Measurements from ENCODE around the gene APOBEC3F. TPM values are rescaled to one million over a fixed set of nuclear protein-coding genes. Genes with fewer than 3 reads are reported as not detected.
"Not testable (repeated sequence)": the region's sequence is repeated elsewhere in the genome, so short reads cannot be mapped to it uniquely, and the experiment has no call there.

Gene APOBEC3F
- total and polyA plus RNA-seq, 5 donors, result 5.1 to 14.9 (median 11.7) TPM

DNA sequence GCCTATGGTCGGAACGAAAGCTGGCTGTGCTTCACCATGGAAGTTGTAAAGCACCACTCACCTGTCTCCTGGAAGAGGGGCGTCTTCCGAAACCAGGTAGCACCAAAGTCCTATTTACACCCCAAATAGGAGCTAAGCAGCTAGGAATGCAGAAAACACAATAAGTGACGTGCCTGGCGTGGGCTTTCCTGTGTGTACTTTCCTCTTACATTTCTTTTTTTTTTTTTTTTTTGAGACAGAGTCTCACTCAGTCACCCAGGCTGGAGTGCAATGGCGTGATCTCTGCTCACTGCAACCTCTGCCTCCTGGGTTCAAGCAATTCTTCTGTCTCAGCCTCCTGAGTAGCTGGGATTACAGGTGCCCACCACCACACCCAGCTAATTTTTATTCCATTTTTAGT is 8.8 kb downstream of the APOBEC3F start:
- 91% methylated on average over 7 of the region's 7 CpGs for WGBS
- H3K27me3 ChIP-seq (ENCODE audit: control insufficient read depth, insufficient read depth); ATAC-seq; H3K4me1 ChIP-seq (ENCODE audit: control insufficient read depth, insufficient read depth, low read length); H3K4me3 ChIP-seq (ENCODE audit: low read length); H3K9me3 ChIP-seq (ENCODE audit: control insufficient read depth, low read length); DNase-seq; H3K27ac ChIP-seq (ENCODE audit: low read length); intact Hi-C loops (cut with DNase I): not testable (repeated sequence)

- H3K9me3 ChIP-seq (ENCODE audit: control insufficient read depth, low read length); H3K4me3 ChIP-seq (ENCODE audit: low read length); H3K27me3 ChIP-seq (ENCODE audit: control insufficient read depth, insufficient read depth); H3K27ac ChIP-seq (ENCODE audit: low read length); H3K4me1 ChIP-seq (ENCODE audit: control insufficient read depth, insufficient read depth, low read length); DNase-seq; ATAC-seq; intact Hi-C loops (cut with DNase I): not testable (repeated sequence)
- WGBS, result 78% methylated on average over 16 of the region's 18 CpGs
Observed at GRCh38 chr22:39051844-39052495, 11.3 kb downstream of the APOBEC3F start.

DNA sequence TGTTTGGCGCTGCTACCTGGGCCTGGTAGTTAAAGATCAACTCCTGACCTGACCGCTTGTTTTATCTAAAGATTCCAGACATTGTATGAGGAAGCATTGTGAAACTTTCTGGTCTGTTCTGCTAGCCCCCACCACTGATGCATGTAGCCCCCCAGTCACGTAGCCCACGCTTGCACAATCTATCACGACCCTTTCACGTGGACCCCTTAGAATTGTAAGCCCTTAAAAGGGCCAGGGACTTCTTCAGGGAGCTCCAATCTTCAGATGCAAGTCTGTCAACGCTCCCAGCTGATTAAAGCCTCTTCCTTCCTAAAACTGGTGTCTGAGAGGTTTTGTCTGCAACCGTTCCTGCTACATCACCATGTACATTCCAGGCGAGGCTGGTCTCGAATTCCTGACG is 15.0 kb downstream of the APOBEC3F start:
- Histone ChIP-seq H3K27ac (ENCODE audit: low read length) (no peak overlapping the region), H3K4me1 (ENCODE audit: control insufficient read depth, insufficient read depth, low read length) (no peaks in the 10 kb centered on the region), H3K9me3 (ENCODE audit: control insufficient read depth, low read length) (no peaks in the 10 kb centered on the region), H3K27me3 (ENCODE audit: control insufficient read depth, insufficient read depth) (no peaks in the 10 kb centered on the region), H3K4me3 (ENCODE audit: low read length) (no peak overlapping the region)
- intact Hi-C loops (cut with DNase I), result no loop called here
- DNase-seq (no peak), ATAC-seq (no peak)
- WGBS, result 89% methylated on average over 11 of the region's 11 CpGs

GRCh38 chr22:39061290-39061689 is 20.6 kb downstream of the APOBEC3F start:
- H3K4me3 ChIP-seq (ENCODE audit: low read length); intact Hi-C loops (cut with DNase I); H3K27me3 ChIP-seq (ENCODE audit: control insufficient read depth, insufficient read depth); H3K27ac ChIP-seq (ENCODE audit: low read length); ATAC-seq; H3K9me3 ChIP-seq (ENCODE audit: control insufficient read depth, low read length); H3K4me1 ChIP-seq (ENCODE audit: control insufficient read depth, insufficient read depth, low read length); DNase-seq: not testable (repeated sequence)
- 59% methylated on average over 6 of the region's 6 CpGs for WGBS

DNA sequence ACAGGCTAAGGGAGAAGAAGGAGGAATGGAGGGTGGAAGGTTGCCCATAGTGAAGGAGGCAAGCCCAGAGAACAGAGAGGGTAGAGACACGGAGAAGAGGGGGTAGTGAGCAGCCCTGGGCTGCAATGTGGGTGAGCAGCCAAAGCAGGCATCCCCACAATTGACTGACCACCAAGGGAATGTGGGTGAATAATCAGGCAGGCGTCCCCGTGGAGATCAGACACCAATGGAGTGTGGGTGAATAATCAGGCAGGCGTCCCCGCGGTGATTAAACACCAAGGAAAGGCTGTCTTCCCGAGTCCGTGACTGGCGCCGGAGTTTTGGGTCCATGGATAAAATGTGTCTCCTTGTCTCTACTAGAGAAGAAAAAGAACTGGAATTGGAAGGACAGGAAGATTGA is 21.3 kb downstream of the APOBEC3F start:
- ATAC-seq; intact Hi-C loops (cut with DNase I); H3K27ac ChIP-seq (ENCODE audit: low read length); H3K9me3 ChIP-seq (ENCODE audit: control insufficient read depth, low read length); DNase-seq; H3K4me3 ChIP-seq (ENCODE audit: low read length); H3K27me3 ChIP-seq (ENCODE audit: control insufficient read depth, insufficient read depth); H3K4me1 ChIP-seq (ENCODE audit: control insufficient read depth, insufficient read depth, low read length): not testable (repeated sequence)
- 78% methylated on average over 10 of the region's 10 CpGs for WGBS

DNA sequence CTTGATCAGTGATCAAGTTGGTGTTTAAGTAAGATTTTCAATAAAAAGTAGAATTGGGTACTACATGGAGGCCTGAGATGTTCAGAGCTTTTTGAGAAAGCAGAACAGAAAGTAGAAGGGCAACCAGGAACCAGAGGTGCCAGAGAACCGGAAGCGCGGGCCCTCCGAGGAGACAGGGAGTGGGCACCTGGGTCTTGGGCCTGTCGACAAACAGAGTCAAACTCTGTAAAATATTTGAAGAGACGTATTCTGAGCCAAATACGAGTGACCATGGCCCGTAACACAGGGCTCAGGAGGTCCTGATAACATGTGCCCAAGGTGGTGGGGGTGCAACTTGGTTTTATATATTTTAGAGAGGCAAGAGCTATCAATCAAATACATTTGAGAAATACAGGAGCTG is 23.2 kb downstream of the APOBEC3F start:
- WGBS, result 84% methylated on average over 8 of the region's 8 CpGs
- H3K27me3 ChIP-seq (ENCODE audit: control insufficient read depth, insufficient read depth); H3K27ac ChIP-seq (ENCODE audit: low read length); H3K4me3 ChIP-seq (ENCODE audit: low read length); intact Hi-C loops (cut with DNase I); DNase-seq; H3K4me1 ChIP-seq (ENCODE audit: control insufficient read depth, insufficient read depth, low read length); ATAC-seq; H3K9me3 ChIP-seq (ENCODE audit: control insufficient read depth, low read length): not testable (repeated sequence)

- ATAC-seq; H3K27me3 ChIP-seq (ENCODE audit: control insufficient read depth, insufficient read depth); H3K9me3 ChIP-seq (ENCODE audit: control insufficient read depth, low read length); H3K27ac ChIP-seq (ENCODE audit: low read length); DNase-seq; H3K4me3 ChIP-seq (ENCODE audit: low read length); H3K4me1 ChIP-seq (ENCODE audit: control insufficient read depth, insufficient read depth, low read length); intact Hi-C loops (cut with DNase I): not testable (repeated sequence)
- 88% methylated on average over 9 of the region's 9 CpGs for WGBS
Observed at GRCh38 chr22:39066442-39067276, 26.0 kb downstream of the APOBEC3F start.

DNA sequence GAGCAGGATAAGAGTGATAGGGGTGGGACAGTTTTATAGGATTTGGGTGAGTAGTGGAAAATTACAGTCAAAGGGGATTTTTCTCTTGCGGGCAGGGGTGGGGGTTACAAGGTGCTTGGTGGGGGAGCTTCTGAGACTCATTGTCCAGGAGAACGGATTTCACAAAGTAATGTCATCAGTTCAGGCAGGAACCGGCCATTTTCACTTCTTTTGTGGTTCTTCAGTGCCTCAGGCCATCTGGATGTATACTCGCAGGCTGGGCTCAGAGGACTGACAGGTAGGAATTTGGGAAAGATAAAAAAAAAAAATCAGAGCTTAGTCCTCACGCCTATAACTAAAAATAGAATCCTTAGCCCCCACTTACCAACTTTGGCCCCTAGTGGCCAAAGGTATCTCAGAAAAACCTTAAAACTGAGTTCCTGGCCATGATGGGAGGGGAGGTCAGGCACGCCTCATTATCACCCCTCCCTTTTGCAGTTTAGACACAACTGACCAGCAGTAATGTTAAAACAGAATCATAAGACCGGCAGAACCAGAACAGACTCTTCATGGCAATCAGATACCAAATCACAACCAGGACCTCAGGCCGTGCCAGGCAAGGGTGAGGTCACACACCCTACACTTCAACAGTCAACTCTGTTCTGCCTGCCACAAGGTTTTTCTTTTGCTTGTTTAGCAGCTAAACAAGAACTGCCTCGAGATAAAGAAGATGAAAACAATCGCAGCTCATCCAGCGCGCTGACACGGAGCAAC is 27.5 kb downstream of the APOBEC3F start:
- no peak overlapping the region for H3K27ac ChIP-seq (ENCODE audit: low read length)
- no peaks in the 10 kb centered on the region for H3K27me3 ChIP-seq (ENCODE audit: control insufficient read depth, insufficient read depth)
- no peak for ATAC-seq
- 48% methylated on average over 13 of the region's 13 CpGs for WGBS
- no peaks in the 10 kb centered on the region for H3K4me1 ChIP-seq (ENCODE audit: control insufficient read depth, insufficient read depth, low read length)
- intact Hi-C loops (cut with DNase I), result no loop called here
- no peaks in the 10 kb centered on the region for H3K9me3 ChIP-seq (ENCODE audit: control insufficient read depth, low read length)
- no peak overlapping the region for H3K4me3 ChIP-seq (ENCODE audit: low read length)
- no peak for DNase-seq

DNA sequence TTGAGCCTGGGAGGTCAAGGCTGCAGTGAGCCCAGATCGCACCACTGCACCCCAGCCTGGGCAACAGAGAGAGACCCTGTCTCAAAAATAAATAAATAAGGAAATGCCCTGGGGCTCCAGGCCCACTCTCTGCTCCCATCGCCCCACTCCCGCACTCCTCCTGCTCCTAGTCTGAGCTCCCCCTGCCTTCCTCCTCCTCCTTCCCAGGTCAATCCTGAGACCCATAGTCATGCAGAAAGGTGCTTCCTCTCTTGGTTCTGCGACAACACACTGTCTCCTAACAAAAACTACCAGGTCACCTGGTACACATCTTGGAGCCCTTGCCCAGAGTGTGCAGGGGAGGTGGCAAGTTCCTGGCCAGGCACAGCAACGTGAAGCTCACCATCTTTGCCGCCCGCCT is 29.5 kb downstream of the APOBEC3F start:
- Histone ChIP-seq H3K27ac (ENCODE audit: low read length) (no peak overlapping the region), H3K4me3 (ENCODE audit: low read length) (no peak overlapping the region), H3K4me1 (ENCODE audit: control insufficient read depth, insufficient read depth, low read length) (no peaks in the 10 kb centered on the region), H3K9me3 (ENCODE audit: control insufficient read depth, low read length) (no peaks in the 10 kb centered on the region), H3K27me3 (ENCODE audit: control insufficient read depth, insufficient read depth) (no peaks in the 10 kb centered on the region)
- DNase-seq (no peak), ATAC-seq (no peak)
- 86% methylated on average over 7 of the region's 7 CpGs for WGBS
- intact Hi-C loops (cut with DNase I), result no loop called here

- WGBS, result 69% methylated on average over 7 of the region's 7 CpGs
- intact Hi-C loops (cut with DNase I); DNase-seq; H3K4me1 ChIP-seq (ENCODE audit: control insufficient read depth, insufficient read depth, low read length); H3K4me3 ChIP-seq (ENCODE audit: low read length); H3K9me3 ChIP-seq (ENCODE audit: control insufficient read depth, low read length); H3K27me3 ChIP-seq (ENCODE audit: control insufficient read depth, insufficient read depth); ATAC-seq; H3K27ac ChIP-seq (ENCODE audit: low read length): not testable (repeated sequence)
Observed at GRCh38 chr22:39072581-39072981, 31.9 kb downstream of the APOBEC3F start.

- no peaks in the 10 kb centered on the region for H3K4me1 ChIP-seq (ENCODE audit: control insufficient read depth, insufficient read depth, low read length)
- no peak overlapping the region for H3K4me3 ChIP-seq (ENCODE audit: low read length)
- ATAC-seq, result no peak
Observed at GRCh38 chr22:39073981-39074380, 33.3 kb downstream of the APOBEC3F start.

More at GRCh38 chr22:39073981-39074380, 33.3 kb downstream of the APOBEC3F start:
- DNase-seq, result no peak
- H3K27ac ChIP-seq (ENCODE audit: low read length), result no peak overlapping the region
- H3K9me3 ChIP-seq (ENCODE audit: control insufficient read depth, low read length), result no peaks in the 10 kb centered on the region
- WGBS, result 47% methylated on average over 2 of the region's 2 CpGs
- intact Hi-C loops (cut with DNase I), result no loop called here
- no peaks in the 10 kb centered on the region for H3K27me3 ChIP-seq (ENCODE audit: control insufficient read depth, insufficient read depth)
